Smooth muscle cell (in vitro differentiated cells): ENCODE measurements around the gene WT1. TPM values are rescaled to one million over a fixed set of nuclear protein-coding genes. Genes with fewer than 3 reads are reported as not detected.

ENCODE experiments used
- DNase-seq: peaks from one replicate; lab custom pipeline; 2025; ENCODE audit not compliant: unreplicated experiment; lab: John Stamatoyannopoulos, UW
- H2AFZ ChIP-seq: fragments of 200-600 bp; sonication (generic); 2 replicates; pipeline ENCODE4 v1.6.0; 2016; ENCODE audit warnings: antibody characterized with exemption, low read depth, mild to moderate bottlenecking
- H3F3A ChIP-seq: fragments of 200-600 bp; sonication (generic); 2 replicates; pipeline ENCODE4 v1.6.0; 2017; ENCODE audit warnings: antibody characterized with exemption, low read depth
- H3K27ac ChIP-seq: fragments of 200-600 bp; sonication (generic); 2 replicates; pipeline ENCODE4 v1.5.1; 2016; ENCODE audit warnings: low read depth, mild to moderate bottlenecking
- H3K27me3 ChIP-seq: fragments of 200-600 bp; sonication (generic); 2 replicates; pipeline ENCODE4 v1.6.1; 2016; ENCODE audit warnings: low read depth, mild to moderate bottlenecking
- H3K36me3 ChIP-seq: fragments of 200-600 bp; sonication (generic); 2 replicates; pipeline ENCODE4 v1.5.1; 2016; ENCODE audit warnings: low read depth
- H3K4me1 ChIP-seq: fragments of 200-600 bp; sonication (generic); 2 replicates; pipeline ENCODE4 v1.5.1; 2016; ENCODE audit warnings: low read depth
- H3K4me2 ChIP-seq: fragments of 200-600 bp; sonication (generic); 2 replicates; pipeline ENCODE4 v1.6.0; 2016; ENCODE audit warnings: mild to moderate bottlenecking
- H3K4me3 ChIP-seq: fragments of 200-600 bp; sonication (generic); 2 replicates; pipeline ENCODE4 v1.5.1; 2016; ENCODE audit warnings: mild to moderate bottlenecking
- H3K79me2 ChIP-seq: fragments of 200-600 bp; sonication (generic); 2 replicates; pipeline ENCODE4 v1.6.0; 2016; ENCODE audit warnings: low read depth, mild to moderate bottlenecking
- H3K9ac ChIP-seq: fragments of 200-600 bp; sonication (generic); 2 replicates; pipeline ENCODE4 v1.6.0; 2016; ENCODE audit warnings: low read depth
- H3K9me3 ChIP-seq: fragments of 200-600 bp; sonication (generic); replicated peaks from 2 replicates; pipeline ENCODE4 v1.5.1; 2016; ENCODE audit warnings: low read depth
- H4K20me1 ChIP-seq: fragments of 200-600 bp; sonication (generic); 2 replicates; pipeline ENCODE4 v1.6.0; 2016; ENCODE audit warnings: low read depth
- WGBS: methylation state at CpG from one replicate; pipeline ENCODE4 v1.1.7; 2016; ENCODE audit warnings: low lambda C conversion rate; 5-methylcytosine and 5-hydroxymethylcytosine counted together
- polyA plus RNA-seq: library from polyadenylated mRNA; unstranded; fragments of >200 nt; fragmentation: Nextera tagmentation; extraction: Ambion mirVana; gene quantifications from 2 replicates; pipeline ENCODE4 v1.2.1, GENCODE V29; 2016
- total RNA-seq: library from RNA; depleted of rRNA; stranded (reverse); fragments of >200 nt; gene quantifications from 2 replicates; pipeline ENCODE4 v1.2.3, GENCODE V29; 2014
- TF ChIP-seq, protein P1 (sequence below): fragments of 200-600 bp; sonication (generic); IDR thresholded peaks from 2 replicates; pipeline ENCODE4 v1.5.1; 2017; ENCODE audit warnings: borderline replicate concordance, mild to moderate bottlenecking, antibody characterized with exemption; ENCODE audit not compliant: insufficient read depth, poor library complexity, severe bottlenecking

WT1 gene
- total and polyA plus RNA-seq, 2 experiments from 2014 or later: not detected

GRCh38 chr11:32435152-32435480, 223 bp downstream of the WT1 start:
- Histone ChIP-seq H3K4me1 (peaks cover 18% of the 10 kb centered on the region), H3K36me3 (no peaks in the 10 kb centered on the region), H3K9ac (no peak overlapping the region), H3K79me2 (no peaks in the 10 kb centered on the region), H3K4me3 (peak overlapping the region; percentile 26), H3F3A (no peaks in the 10 kb centered on the region), H3K27me3 (peaks cover 100% of the 10 kb centered on the region), H4K20me1 (no peaks in the 10 kb centered on the region), H3K27ac (no peak overlapping the region), H2AFZ (no peak overlapping the region), H3K4me2 (peak overlapping the region; percentile 74), H3K9me3 (no peaks in the 10 kb centered on the region)
- TF ChIP-seq, protein P1, sequence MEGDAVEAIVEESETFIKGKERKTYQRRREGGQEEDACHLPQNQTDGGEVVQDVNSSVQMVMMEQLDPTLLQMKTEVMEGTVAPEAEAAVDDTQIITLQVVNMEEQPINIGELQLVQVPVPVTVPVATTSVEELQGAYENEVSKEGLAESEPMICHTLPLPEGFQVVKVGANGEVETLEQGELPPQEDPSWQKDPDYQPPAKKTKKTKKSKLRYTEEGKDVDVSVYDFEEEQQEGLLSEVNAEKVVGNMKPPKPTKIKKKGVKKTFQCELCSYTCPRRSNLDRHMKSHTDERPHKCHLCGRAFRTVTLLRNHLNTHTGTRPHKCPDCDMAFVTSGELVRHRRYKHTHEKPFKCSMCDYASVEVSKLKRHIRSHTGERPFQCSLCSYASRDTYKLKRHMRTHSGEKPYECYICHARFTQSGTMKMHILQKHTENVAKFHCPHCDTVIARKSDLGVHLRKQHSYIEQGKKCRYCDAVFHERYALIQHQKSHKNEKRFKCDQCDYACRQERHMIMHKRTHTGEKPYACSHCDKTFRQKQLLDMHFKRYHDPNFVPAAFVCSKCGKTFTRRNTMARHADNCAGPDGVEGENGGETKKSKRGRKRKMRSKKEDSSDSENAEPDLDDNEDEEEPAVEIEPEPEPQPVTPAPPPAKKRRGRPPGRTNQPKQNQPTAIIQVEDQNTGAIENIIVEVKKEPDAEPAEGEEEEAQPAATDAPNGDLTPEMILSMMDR: no peak
- 0% methylated on average over 19 of the region's 33 CpGs for WGBS
- DNase-seq: no peak

- H4K20me1 ChIP-seq: no peaks in the 10 kb centered on the region
- TF ChIP-seq, protein P1: no peak
- H3K79me2 ChIP-seq: no peaks in the 10 kb centered on the region
- H3K4me1 ChIP-seq: peaks cover 18% of the 10 kb centered on the region
- H3K9me3 ChIP-seq: no peaks in the 10 kb centered on the region
- 4% methylated on average over 51 of the region's 77 CpGs for WGBS
- H2AFZ ChIP-seq: no peak overlapping the region
- no peaks in the 10 kb centered on the region for H3K36me3 ChIP-seq
- H3K27ac ChIP-seq: no peak overlapping the region
- H3K4me3 ChIP-seq: peak overlapping the region; percentile 26
- H3K27me3 ChIP-seq: peaks cover 100% of the 10 kb centered on the region
- no peak overlapping the region for H3K9ac ChIP-seq
- peak overlapping the region; percentile 74 for H3K4me2 ChIP-seq
- no peaks in the 10 kb centered on the region for H3F3A ChIP-seq
- no peak for DNase-seq
Observed at GRCh38 chr11:32434356-32435151, 785 bp downstream of the WT1 start.

GRCh38 chr11:32433914-32434355, 1.4 kb downstream of the WT1 start:
- H2AFZ ChIP-seq: no peak overlapping the region

More at GRCh38 chr11:32433914-32434355, 1.4 kb downstream of the WT1 start:
- no peaks in the 10 kb centered on the region for H3K79me2 ChIP-seq
- H4K20me1 ChIP-seq: no peaks in the 10 kb centered on the region
- H3K36me3 ChIP-seq: no peaks in the 10 kb centered on the region
- peaks cover 18% of the 10 kb centered on the region for H3K4me1 ChIP-seq
- H3F3A ChIP-seq: no peaks in the 10 kb centered on the region
- TF ChIP-seq, protein P1: no peak
- no peak overlapping the region for H3K27ac ChIP-seq
- DNase-seq: no peak
- H3K9ac ChIP-seq: no peak overlapping the region
- peaks cover 100% of the 10 kb centered on the region for H3K27me3 ChIP-seq
- WGBS: 13% methylated on average over 24 of the region's 25 CpGs
- no peaks in the 10 kb centered on the region for H3K9me3 ChIP-seq
- H3K4me3 ChIP-seq: no peak overlapping the region
- peak overlapping the region; percentile 67 for H3K4me2 ChIP-seq
